H1 (cell line): ENCODE results near the gene PTK6. TPM values are rescaled to one million over a fixed set of nuclear protein-coding genes. Genes with fewer than 3 reads are reported as not detected.

Experiments
- ATF3 ChIP-seq: IDR thresholded peaks from 2 replicates; pipeline ENCODE4 v1.6.1; 2011; ENCODE audit warnings: low read depth, mild to moderate bottlenecking, low read length; ENCODE audit not compliant: insufficient read depth
- CEBPB ChIP-seq: IDR thresholded peaks from 2 replicates; pipeline ENCODE4 v1.6.1; 2012; ENCODE audit warnings: low read depth, low read length
- CHD2 ChIP-seq: IDR thresholded peaks from 2 replicates; pipeline ENCODE4 v1.6.1; 2012; ENCODE audit warnings: low read length, improper control_type of control experiment
- EZH2 ChIP-seq: fragments of 200-600 bp; sonication (generic); IDR thresholded peaks from 2 replicates; pipeline ENCODE4 v1.7.1; 2012; ENCODE audit warnings: low read depth, mild to moderate bottlenecking, moderate library complexity, low read length, inconsistent platforms; ENCODE audit not compliant: severe bottlenecking
- FOSL1 ChIP-seq: IDR thresholded peaks from 2 replicates; pipeline ENCODE4 v1.6.1; 2011; ENCODE audit warnings: mild to moderate bottlenecking, low read depth, low read length, moderate library complexity; ENCODE audit not compliant: insufficient read depth
- JUN ChIP-seq: IDR thresholded peaks from 2 replicates; pipeline ENCODE4 v1.6.1; 2011; ENCODE audit warnings: low read depth, mild to moderate bottlenecking, improper control_type of control experiment, low read length
- KDM1A ChIP-seq: fragments of 200-600, 300-600 bp; sonication (generic); IDR thresholded peaks from 2 replicates; pipeline ENCODE4 v1.7.1; 2016; ENCODE audit warnings: mild to moderate bottlenecking, low read length, borderline replicate concordance
- MAX ChIP-seq: IDR thresholded peaks from 2 replicates; pipeline ENCODE4 v1.6.1; 2012; ENCODE audit warnings: inconsistent platforms
- PHF8 ChIP-seq: fragments of 200-600 bp; sonication (generic); conservative IDR thresholded peaks from 2 replicates; pipeline ENCODE4 v1.7.1; 2012; ENCODE audit warnings: low read depth, mild to moderate bottlenecking, inconsistent platforms, low read length, moderate library complexity
- POLR2AphosphoS5 ChIP-seq: IDR thresholded peaks from 2 replicates; pipeline ENCODE4 v1.6.1; 2011; ENCODE audit warnings: low read depth, low read length
- RAD21 ChIP-seq, 2 experiments: IDR thresholded peaks in 1 of 2; conservative IDR thresholded peaks in 1 of 2; 2 replicates each; pipeline ENCODE4 v1.6.1; 2011; ENCODE audit warnings: low read depth in 2 of 2, low read length in 2 of 2, improper control_type of control experiment in 1 of 2, inconsistent platforms in 1 of 2, mild to moderate bottlenecking in 1 of 2, moderate library complexity in 1 of 2
- RXRA ChIP-seq: IDR thresholded peaks from 2 replicates; pipeline ENCODE4 v1.6.1; 2011; ENCODE audit warnings: low read depth, mild to moderate bottlenecking, low read length, moderate library complexity; ENCODE audit not compliant: insufficient read depth
- SAP30 ChIP-seq: fragments of 300-600 bp; sonication (generic); IDR thresholded peaks from 2 replicates; pipeline ENCODE4 v1.7.1; 2012; ENCODE audit warnings: low read length, moderate library complexity, mild to moderate bottlenecking, inconsistent platforms; ENCODE audit not compliant: insufficient read depth, insufficient replicate concordance
- SIRT6 ChIP-seq: IDR thresholded peaks from one replicate; pipeline ENCODE4 v1.7.1; 2012; ENCODE audit warnings: low read length, inconsistent platforms
- SP1 ChIP-seq: IDR thresholded peaks from 2 replicates; pipeline ENCODE4 v1.6.1; 2011; ENCODE audit warnings: low read depth, low read length
- SUZ12 ChIP-seq: fragments of 200-600 bp; sonication (generic); IDR thresholded peaks from 2 replicates; pipeline ENCODE4 v1.6.1; 2012; ENCODE audit warnings: mild to moderate bottlenecking, inconsistent platforms, low read length, moderate library complexity, mixed read lengths
- TAF1 ChIP-seq: IDR thresholded peaks from 2 replicates; pipeline ENCODE4 v1.6.1; 2011; ENCODE audit warnings: mild to moderate bottlenecking, low read depth, low read length
- TAF7 ChIP-seq: optimal IDR thresholded peaks from 2 replicates; pipeline ENCODE3; 2011; ENCODE audit warnings: low read depth, mild to moderate bottlenecking, inconsistent platforms, low read length, moderate library complexity, borderline replicate concordance
- YY1 ChIP-seq: IDR thresholded peaks from 2 replicates; pipeline ENCODE4 v1.6.1; 2011; ENCODE audit warnings: low read depth, mild to moderate bottlenecking, low read length
- ZNF274 ChIP-seq: IDR thresholded peaks from 2 replicates; pipeline ENCODE4 v1.7.0; 2012; ENCODE audit warnings: low read length, borderline replicate concordance; ENCODE audit errors: extremely low read depth
- polyA plus RNA-seq, 7 experiments: library from polyadenylated mRNA; depleted of rRNA in 3 of 7; stranded (reverse) in 5 of 7; unstranded in 2 of 7; fragments of >200 nt in 5 of 7; fragments of 200-250 nt in 2 of 7; gene quantifications; 1 replicate in 5 of 7; 2 replicates in 1 of 7; 4 replicates in 1 of 7; pipeline versions ENCODE4 v1.2.1 to v1.2.3, GENCODE V29; 2011 to 2013; ENCODE audit warnings: missing spikeins in 2 of 7, mixed read lengths in 2 of 7
- total RNA-seq: library from RNA; stranded (reverse); fragmentation: NEBNext Ultra II Directional; extraction: Animal tissue kit (Norgen Biotek cat#: 25700); gene quantifications from 2 replicates; pipeline ENCODE4 v1.2.1, GENCODE V29; 2021

PTK6 gene
- total and polyA plus RNA-seq, 2 of the 8 experiments (the other 6 are each of a cell fraction or from before 2014, with no cell fraction given), result 0.12 to 0.19 TPM

GRCh38 chr20:63495741-63496595, 41.2 kb downstream of the PTK6 start (continued):
- no peak for TF ChIP-seq SIRT6
- no peak for TF ChIP-seq JUN
- no peak for TF ChIP-seq TAF1
- TF ChIP-seq SUZ12, result no peak
- peak; percentile 51 to 67; a peak in 3 of 4 replicates for TF ChIP-seq RAD21 (IDR thresholded peaks at IDR 0.05 in 1 of 2, conservative IDR thresholded peaks at IDR 0.05 in 1 of 2; ENCODE audit: low read depth in 2 of 2, low read length in 2 of 2)
- TF ChIP-seq RXRA, result no peak
- no peak for TF ChIP-seq SAP30
- no peak for TF ChIP-seq EZH2
- TF ChIP-seq CHD2, result no peak
- no peak for TF ChIP-seq CEBPB
- TF ChIP-seq ZNF274, result no peak
- no peak for TF ChIP-seq FOSL1
- no peak for TF ChIP-seq PHF8
- TF ChIP-seq ATF3, result no peak
- 0 out of 2 replicates have a peak, but pooled peaks have one; percentile 20 for TF ChIP-seq MAX
- TF ChIP-seq KDM1A, result no peak
- peak; percentile 70 for TF ChIP-seq YY1
- no peak for TF ChIP-seq POLR2AphosphoS5
- TF ChIP-seq SP1, result no peak
- no peak for TF ChIP-seq TAF7
